HepG2 (cell line): ENCODE data around the gene CYP2W1. TPM values are rescaled to one million over a fixed set of nuclear protein-coding genes. Genes with fewer than 3 reads are reported as not detected.

Source experiments
- ATAC-seq: fragments of 200-7000 bp; cut with Tn5 transposase; 3 replicates; pipeline ENCODE4 v1.9.1; 2020; ENCODE audit warnings: mild to moderate bottlenecking, moderate library complexity
- BruUV-seq: library from RNA; stranded (reverse); fragments of 400-500 nt; replicated peaks from 2 replicates; lab custom pipeline; 2021; lab: Mats Ljungman, UMichigan
- CTCF ChIA-PET: fragments of 300-600 bp; formaldehyde crosslinking; extraction: SDS; loops from one replicate; lab custom pipeline; 2021; ENCODE audit warnings: low total read pairs, inconsistent platforms, low intra/inter-chr PET ratio; lab: Yijun Ruan, JAX
- POLR2A ChIA-PET: fragments of 350-600 bp; sonication (Branson Sonifier 250); formaldehyde crosslinking; loops from one replicate; lab custom pipeline; 2020; ENCODE audit warnings: antibody characterized with exemption, inconsistent platforms; lab: Yijun Ruan, JAX
- DNase-seq: peaks from one replicate; pipeline ENCODE4 v3.0.0-alpha.2; 2015; ENCODE audit warnings: low spot score
- FAIRE-seq: peaks from 3 replicates; lab custom pipeline; 2011; peaks lifted over from hg19 to GRCh38; lab: Jason Lieb, UNC
- H2AFZ ChIP-seq: one replicate; pipeline ENCODE4 v1.6.1; 2011; ENCODE audit warnings: low read length, inconsistent platforms
- H3K27ac ChIP-seq: fragments of 300-600 bp; 3 replicates; pipeline ENCODE4 v1.8.0; 2011; ENCODE audit warnings: mixed run types, mild to moderate bottlenecking, mixed read lengths, low read length, inconsistent platforms; ENCODE audit not compliant: insufficient read depth; ENCODE audit errors: extremely low read length
- H3K27me3 ChIP-seq, 2 experiments: fragments of 200-600 bp in 1 of 2; 2 replicates in 1 of 2; 3 replicates in 1 of 2; pipeline versions ENCODE4 v1.6.0 to v1.8.0; 2011; ENCODE audit warnings: low read length in 2 of 2, mild to moderate bottlenecking in 2 of 2, moderate library complexity in 2 of 2, inconsistent platforms in 1 of 2; ENCODE audit not compliant: insufficient read depth in 2 of 2, control insufficient read depth in 1 of 2
- H3K36me3 ChIP-seq, 2 experiments: fragments of 200-600 bp in 1 of 2; replicated peaks in 1 of 2; 2 replicates in 1 of 2; 3 replicates in 1 of 2; pipeline versions ENCODE4 v1.5.1 to v1.8.0; 2011; ENCODE audit warnings: low read length in 2 of 2, inconsistent platforms in 1 of 2; ENCODE audit not compliant: insufficient read depth in 2 of 2, control insufficient read depth in 1 of 2
- H3K4me1 ChIP-seq: 2 replicates; pipeline ENCODE4 v1.5.1; 2012; ENCODE audit warnings: low read length, inconsistent platforms; ENCODE audit not compliant: insufficient read depth
- H3K4me2 ChIP-seq: 2 replicates; pipeline ENCODE4 v1.6.0; 2011; ENCODE audit warnings: low read depth, low read length, inconsistent platforms
- H3K4me3 ChIP-seq, 3 experiments: fragments of 200-600 bp in 1 of 3; sonication (generic), shearing (Covaris generic) in 1 of 3; replicated peaks in 1 of 3; 2 replicates each; pipeline ENCODE4 v1.5.1; 2011 to 2016; ENCODE audit warnings: low read length in 3 of 3, inconsistent platforms in 2 of 3, low read depth in 2 of 3, mild to moderate bottlenecking in 2 of 3, control low read depth in 1 of 3, mixed read lengths in 1 of 3; ENCODE audit not compliant: insufficient read depth in 1 of 3
- H3K79me2 ChIP-seq: one replicate; pipeline ENCODE4 v1.6.1; 2011; ENCODE audit warnings: low read length, inconsistent platforms; ENCODE audit not compliant: insufficient read depth
- H3K9ac ChIP-seq: 2 replicates; pipeline ENCODE4 v1.6.0; 2011; ENCODE audit warnings: mild to moderate bottlenecking, low read depth, low read length, inconsistent platforms; ENCODE audit not compliant: insufficient read depth
- H3K9me3 ChIP-seq: 2 replicates; pipeline ENCODE4 v1.5.1; 2012; ENCODE audit warnings: mild to moderate bottlenecking, low read length
- H4K20me1 ChIP-seq: 2 replicates; pipeline ENCODE4 v1.6.0; 2011; ENCODE audit warnings: inconsistent platforms, mild to moderate bottlenecking, low read length, moderate library complexity; ENCODE audit not compliant: insufficient read depth
- AGO2 ChIP-seq: fragments of 200-400 bp; formaldehyde crosslinking; optimal IDR thresholded peaks from 2 replicates; pipeline ENCODE3; 2017; ENCODE audit warnings: mild to moderate bottlenecking, low read depth, low read length, moderate library complexity
- FOXP1 ChIP-seq, 2 experiments: fragments of 450-650 bp in 1 of 2; IDR thresholded peaks; 2 replicates each; pipeline ENCODE4 v1.6.1; 2017 to 2018; ENCODE audit warnings: antibody characterized with exemption in 1 of 2
- HMG20B ChIP-seq: conservative IDR thresholded peaks from 2 replicates; pipeline ENCODE4 v1.6.1; 2016; ENCODE audit warnings: missing genetic modification reagents, missing compliant biosample characterization
- MAFK ChIP-seq, 2 experiments: IDR thresholded peaks in 1 of 2; conservative IDR thresholded peaks in 1 of 2; 2 replicates each; pipeline ENCODE4 v1.6.1; 2011; ENCODE audit warnings: improper control_type of control experiment in 2 of 2, low read length in 2 of 2
- MIER2 ChIP-seq: IDR thresholded peaks from 2 replicates; pipeline ENCODE4 v1.6.1; 2016; ENCODE audit warnings: missing biosample characterization, missing genetic modification reagents
- NR2C2 ChIP-seq: sonication (generic); formaldehyde crosslinking; IDR thresholded peaks from 2 replicates; pipeline ENCODE4 v1.4.0; 2020; ENCODE audit warnings: missing genetic modification reagents, mild to moderate bottlenecking, moderate library complexity, borderline replicate concordance
- POGK ChIP-seq: sonication (generic); formaldehyde crosslinking; conservative IDR thresholded peaks from 2 replicates; pipeline ENCODE4 v1.8.0; 2022; ENCODE audit warnings: mild to moderate bottlenecking, moderate library complexity, missing genetic modification reagents
- TGIF2 ChIP-seq: IDR thresholded peaks from 2 replicates; pipeline ENCODE4 v1.6.1; 2016; ENCODE audit warnings: control low read depth, missing compliant biosample characterization
- ZKSCAN1 ChIP-seq: fragments of 150-350 bp; IDR thresholded peaks from 2 replicates; pipeline ENCODE4 v1.6.1; 2014; ENCODE audit warnings: low read length
- ZNF124 ChIP-seq: sonication (generic); formaldehyde crosslinking; IDR thresholded peaks from 2 replicates; pipeline ENCODE4 v1.4.0; 2020; ENCODE audit warnings: missing genetic modification reagents
- ZNF703 ChIP-seq: sonication (generic); formaldehyde crosslinking; IDR thresholded peaks from 2 replicates; pipeline ENCODE4 v1.5.1; 2020; ENCODE audit warnings: missing genetic modification reagents, mild to moderate bottlenecking, moderate library complexity, borderline replicate concordance
- ZXDC ChIP-seq: sonication (generic); formaldehyde crosslinking; IDR thresholded peaks from 2 replicates; pipeline ENCODE4 v1.5.0; 2020; ENCODE audit warnings: mild to moderate bottlenecking, missing genetic modification reagents
- WGBS: methylation state at CpG from one replicate; pipeline ENCODE4 v1.1.6; 2017; ENCODE audit warnings: low lambda C conversion rate; 5-methylcytosine and 5-hydroxymethylcytosine counted together
- in situ Hi-C: cut with HindIII; loops from 2 replicates; pipeline ENCODE4 v1.10.0; 2017; ENCODE audit warnings: low pct_unique_long_range_greater_than_20kb; ENCODE audit not compliant: extremely low pct_ligation_motif_present
- intact Hi-C: fragments of 100-400 bp; cut with micrococcal nuclease; formaldehyde crosslinking; loops from one replicate; pipeline ENCODE4 v1.10.0; 2022; ENCODE audit not compliant: unreplicated experiment
- polyA plus RNA-seq, 8 experiments: library from polyadenylated mRNA; depleted of rRNA in 3 of 8; stranded (reverse) in 7 of 8; unstranded in 1 of 8; fragments of >200 nt; fragmentation: Illumina TruSeq in 4 of 8; extraction: Trizol in 4 of 8; gene quantifications; 2 replicates each; pipeline versions ENCODE4 v1.2.1 to v1.2.3, GENCODE V29; 2011 to 2016; ENCODE audit warnings: low read depth in 4 of 8, missing spikeins in 1 of 8, mixed read lengths in 1 of 8; ENCODE audit not compliant: insufficient read depth in 1 of 8
- total RNA-seq, 5 experiments: library from RNA; depleted of rRNA; stranded (reverse); fragments of >200 nt; fragmentation: Illumina TruSeq; extraction: Trizol; gene quantifications; 2 replicates each; pipeline ENCODE4 v1.2.3, GENCODE V29; 2016; ENCODE audit warnings: low read depth in 1 of 5

Gene CYP2W1
- total and polyA plus RNA-seq, 2 of the 13 experiments (the other 11 are each of a cell fraction or from before 2014, with no cell fraction given) = 19.5 to 31.7 TPM

GRCh38 chr7:1024331-1024841 is 41.4 kb downstream of the CYP2W1 start:
- Histone ChIP-seq H3K36me3 (peaks cover 3 to 13% of the 10 kb centered on the region in 2 experiments; a peak in 4 of 5 replicates), H3K79me2 (peaks cover 15% of the 10 kb centered on the region)
- POLR2A ChIA-PET = interaction anchor here (1.3 kb wide), 1 partner anchor 31 kb away, joined by 5 read pairs; no protein-coding TSS in a partner anchor

GRCh38 chr7:1024876-1025742 is 42.1 kb downstream of the CYP2W1 start:
- 94% methylated on average over 10 of the region's 25 CpGs for WGBS
- ATAC-seq (no peak), FAIRE-seq (no peak), DNase-seq (no peak)
- Histone ChIP-seq H3K9me3 (no peaks in the 10 kb centered on the region), H3K4me2 (no peak overlapping the region), H3K27ac (no peak overlapping the region), H3K4me3 (no peak overlapping the region), H3K36me3 (peaks cover 3 to 13% of the 10 kb centered on the region in 2 experiments; a peak in 4 of 5 replicates), H2AFZ (no peak overlapping the region), H3K27me3 (no peaks in the 10 kb centered on the region), H3K9ac (no peak overlapping the region), H3K4me1 (peaks cover 28% of the 10 kb centered on the region), H4K20me1 (no peaks in the 10 kb centered on the region), H3K79me2 (peaks cover 15% of the 10 kb centered on the region)
- in situ Hi-C loops (no loop called here), intact Hi-C loops (no loop called here)
- no peak for TF ChIP-seq ZKSCAN1
- TF ChIP-seq AGO2 = peak; percentile 33
- TF ChIP-seq POGK (CRISPR knock-in tag) = no peak
- no peak for TF ChIP-seq ZNF703 (CRISPR knock-in tag)
- TF ChIP-seq ZXDC = no peak
- TF ChIP-seq HMG20B (CRISPR knock-in tag) = no peak
- ChIA-PET POLR2A (interaction anchor here (1.3 kb wide), 1 partner anchor 32 kb away, joined by 5 read pairs; no protein-coding TSS in a partner anchor), CTCF (no interaction called here)
- no TSS peak for BruUV-seq

More at GRCh38 chr7:1024331-1024841, 41.4 kb downstream of the CYP2W1 start:
- H3K4me2 ChIP-seq = no peak overlapping the region
- no TSS peak for BruUV-seq
- CTCF ChIA-PET = no interaction called here
- no peak overlapping the region for H3K27ac ChIP-seq
- FAIRE-seq = no peak
- no peaks in the 10 kb centered on the region for H3K9me3 ChIP-seq
- no peaks in the 10 kb centered on the region for H3K27me3 ChIP-seq
- DNase-seq = no peak
- WGBS = 95% methylated on average over 14 of the region's 15 CpGs
- no peak overlapping the region for H2AFZ ChIP-seq
- no peak overlapping the region for H3K9ac ChIP-seq
- H3K4me1 ChIP-seq = peaks cover 21% of the 10 kb centered on the region
- intact Hi-C loops = no loop called here
- TF ChIP-seq FOXP1 (IDR thresholded peaks at IDR 0.05) = no peak
- TF ChIP-seq FOXP1 (CRISPR knock-in tag; IDR thresholded peaks at IDR 0.05) = no peak
- no peak for TF ChIP-seq TGIF2 (CRISPR knock-in tag)
- TF ChIP-seq MAFK (conservative IDR thresholded peaks at IDR 0.05 in 1 of 2, IDR thresholded peaks at IDR 0.05 in 1 of 2; ENCODE audit: low read length in 2 of 2) = no peak
- no peak for TF ChIP-seq MIER2 (CRISPR knock-in tag)
- no peak for TF ChIP-seq NR2C2 (CRISPR knock-in tag)
- no peak for TF ChIP-seq ZNF124 (CRISPR knock-in tag)
- in situ Hi-C loops = no loop called here
- no peak overlapping the region for H3K4me3 ChIP-seq
- no peak for ATAC-seq
- no peaks in the 10 kb centered on the region for H4K20me1 ChIP-seq
